WTC11 (cell line): ENCODE data around the gene SMOC1.

Experiments
- ATF1 ChIP-seq: sonication (generic); formaldehyde crosslinking; IDR thresholded peaks from 2 replicates; pipeline ENCODE4 v1.8.1; 2023; ENCODE audit warnings: mild to moderate bottlenecking, moderate library complexity, missing genetic modification reagents
- ATF2 ChIP-seq: sonication (generic); formaldehyde crosslinking; IDR thresholded peaks from 2 replicates; pipeline ENCODE4 v1.8.1; 2022; ENCODE audit warnings: low read depth, missing genetic modification reagents, borderline replicate concordance
- CREM ChIP-seq: sonication (generic); formaldehyde crosslinking; IDR thresholded peaks from 2 replicates; pipeline ENCODE4 v1.8.1; 2022; ENCODE audit warnings: mild to moderate bottlenecking, missing genetic modification reagents, moderate library complexity
- CTCF ChIP-seq: fragments of 200-600 bp; IDR thresholded peaks from 2 replicates; pipeline ENCODE4 v1.8.0; 2022; ENCODE audit warnings: antibody characterized with exemption
- MAX ChIP-seq: sonication (generic); formaldehyde crosslinking; IDR thresholded peaks from 2 replicates; pipeline ENCODE4 v1.8.0; 2022; ENCODE audit warnings: mild to moderate bottlenecking, missing genetic modification reagents
- ZBTB21 ChIP-seq: sonication (generic); formaldehyde crosslinking; IDR thresholded peaks from 2 replicates; pipeline ENCODE4 v1.8.1; 2023; ENCODE audit warnings: mild to moderate bottlenecking, missing genetic modification reagents, borderline replicate concordance
- ZNF263 ChIP-seq: sonication (generic); formaldehyde crosslinking; IDR thresholded peaks from 2 replicates; pipeline ENCODE4 v1.8.1; 2022; ENCODE audit warnings: low read depth, mild to moderate bottlenecking, moderate library complexity, missing genetic modification reagents

- TF ChIP-seq CTCF = no peak
- no peak for TF ChIP-seq ATF1 (CRISPR knock-in tag)
- no peak for TF ChIP-seq CREM (CRISPR knock-in tag)
- TF ChIP-seq ATF2 (CRISPR knock-in tag) = no peak
- TF ChIP-seq MAX (CRISPR knock-in tag) = no peak
- no peak for TF ChIP-seq ZNF263 (CRISPR knock-in tag)
- no peak for TF ChIP-seq ZBTB21 (CRISPR knock-in tag)
These were observed 190.0 kb downstream of the SMOC1 start for GRCh38 chr14:70069186-70069585.
